Endodermal cell (in vitro differentiated cells): Measurements from ENCODE around the gene IFT74. TPM values are rescaled to one million over a fixed set of nuclear protein-coding genes. Genes with fewer than 3 reads are reported as not detected.

ENCODE experiments used
- DNase-seq: peaks from one replicate; pipeline ENCODE4 v3.0.0-alpha.2; 2017
- H3K27ac ChIP-seq: 2 replicates; pipeline ENCODE4 v1.5.1; 2013; ENCODE audit warnings: mild to moderate bottlenecking, low read depth, low read length, moderate library complexity
- H3K27me3 ChIP-seq: 2 replicates; pipeline ENCODE4 v1.6.1; 2013; ENCODE audit warnings: mild to moderate bottlenecking, low read length, moderate library complexity; ENCODE audit not compliant: insufficient read depth, control insufficient read depth, poor library complexity, severe bottlenecking
- H3K36me3 ChIP-seq: 2 replicates; pipeline ENCODE4 v1.7.0; 2013; ENCODE audit warnings: mild to moderate bottlenecking, low read length, moderate library complexity; ENCODE audit not compliant: control insufficient read depth, insufficient read depth
- H3K4me1 ChIP-seq: one replicate; pipeline ENCODE4 v1.7.0; 2013; ENCODE audit warnings: low read length; ENCODE audit not compliant: control insufficient read depth, insufficient read depth
- H3K4me3 ChIP-seq: 2 replicates; pipeline ENCODE4 v1.5.1; 2013; ENCODE audit warnings: mild to moderate bottlenecking, low read length, moderate library complexity
- H3K9ac ChIP-seq: 2 replicates; pipeline ENCODE4 v1.6.1; 2013; ENCODE audit warnings: mild to moderate bottlenecking, low read length, moderate library complexity; ENCODE audit not compliant: poor library complexity, severe bottlenecking; ENCODE audit errors: extremely low read depth
- H3K9me3 ChIP-seq: 2 replicates; pipeline ENCODE4 v1.6.1; 2013; ENCODE audit warnings: mild to moderate bottlenecking, low read length, moderate library complexity; ENCODE audit not compliant: control insufficient read depth
- H3K27ac Mint-ChIP-seq: 2 replicates; pipeline ENCODE4 v1.8.0; 2020; ENCODE audit warnings: mixed read lengths
- H3K27me3 Mint-ChIP-seq: 2 replicates; pipeline ENCODE4 v1.8.0; 2021; ENCODE audit warnings: mild to moderate bottlenecking, mixed read lengths; ENCODE audit not compliant: insufficient read depth
- H3K36me3 Mint-ChIP-seq: 2 replicates; pipeline ENCODE4 v1.8.0; 2020; ENCODE audit warnings: low read depth, mixed read lengths
- H3K4me1 Mint-ChIP-seq: 2 replicates; pipeline ENCODE4 v1.8.0; 2020; ENCODE audit warnings: mixed read lengths
- H3K4me3 Mint-ChIP-seq: 2 replicates; pipeline ENCODE4 v1.8.0; 2020; ENCODE audit warnings: mild to moderate bottlenecking, moderate library complexity, mixed read lengths
- H3K9me3 Mint-ChIP-seq: 2 replicates; pipeline ENCODE4 v1.8.0; 2020; ENCODE audit warnings: mild to moderate bottlenecking, mixed read lengths
- CTCF ChIP-seq: fragments of 200-600 bp; sonication (generic); conservative IDR thresholded peaks from 2 replicates; pipeline ENCODE4 v1.5.0; 2021; ENCODE audit warnings: antibody characterized with exemption, mild to moderate bottlenecking
- WGBS, 2 experiments: methylation state at CpG; one replicate each; pipeline versions ENCODE4 v1.1.5 to v1.1.7; 2013; ENCODE audit warnings: missing lambda C conversion rate in 2 of 2, mixed read lengths in 1 of 2; ENCODE audit not compliant: insufficient coverage in 1 of 2, insufficient read length in 1 of 2; 5-methylcytosine and 5-hydroxymethylcytosine counted together
- total RNA-seq, 2 donors: library from RNA; stranded (reverse); fragmentation: NEBNext Ultra II Directional in 1 of 2; extraction: Animal tissue kit (Norgen Biotek cat#: 25700) in 1 of 2; gene quantifications; 2 replicates in 1 of 2; 3 replicates in 1 of 2; pipeline ENCODE4 v1.2.1, GENCODE V29; 2021

The IFT74 gene
- total RNA-seq, 2 donors from 2014 or later, result 17.6 to 28.5 TPM

- H3K4me1 Mint-ChIP-seq, result no peaks in the 10 kb centered on the region
- no peak for DNase-seq
- no peaks in the 10 kb centered on the region for H3K9me3 Mint-ChIP-seq
- no peak overlapping the region for H3K9ac ChIP-seq
- H3K27ac Mint-ChIP-seq, result no peak overlapping the region
- 95 to 100% methylated on average over 1 of the region's 1 CpG for WGBS, 2 experiments
- no peaks in the 10 kb centered on the region for H3K27me3 Mint-ChIP-seq
- H3K9me3 ChIP-seq, result no peaks in the 10 kb centered on the region
- peaks cover 11% of the 10 kb centered on the region for H3K36me3 Mint-ChIP-seq
- no peak for TF ChIP-seq CTCF
- H3K27me3 ChIP-seq, result no peaks in the 10 kb centered on the region
- no peak overlapping the region for H3K4me3 Mint-ChIP-seq
- no peak overlapping the region for H3K27ac ChIP-seq
- H3K36me3 ChIP-seq, result no peaks in the 10 kb centered on the region
- no peak overlapping the region for H3K4me3 ChIP-seq
- H3K4me1 ChIP-seq, result no peaks in the 10 kb centered on the region
Observed at GRCh38 chr9:27054125-27054524, 97.9 kb downstream of the IFT74 start.

- Histone ChIP-seq H3K36me3 (no peaks in the 10 kb centered on the region), H3K4me3 (no peak overlapping the region), H3K4me1 (no peaks in the 10 kb centered on the region), H3K27me3 (no peaks in the 10 kb centered on the region), H3K9ac (no peak overlapping the region), H3K27ac (no peak overlapping the region), H3K9me3 (no peaks in the 10 kb centered on the region)
- H3K27me3 Mint-ChIP-seq, result no peaks in the 10 kb centered on the region
- H3K4me1 Mint-ChIP-seq, result no peaks in the 10 kb centered on the region
- H3K27ac Mint-ChIP-seq, result no peak overlapping the region
- TF ChIP-seq CTCF, result no peak
- H3K36me3 Mint-ChIP-seq, result peaks cover 11% of the 10 kb centered on the region
- H3K9me3 Mint-ChIP-seq, result no peaks in the 10 kb centered on the region
- DNase-seq, result no peak
- no peak overlapping the region for H3K4me3 Mint-ChIP-seq
Observed at GRCh38 chr9:27054841-27055240, 98.6 kb downstream of the IFT74 start.

DNA sequence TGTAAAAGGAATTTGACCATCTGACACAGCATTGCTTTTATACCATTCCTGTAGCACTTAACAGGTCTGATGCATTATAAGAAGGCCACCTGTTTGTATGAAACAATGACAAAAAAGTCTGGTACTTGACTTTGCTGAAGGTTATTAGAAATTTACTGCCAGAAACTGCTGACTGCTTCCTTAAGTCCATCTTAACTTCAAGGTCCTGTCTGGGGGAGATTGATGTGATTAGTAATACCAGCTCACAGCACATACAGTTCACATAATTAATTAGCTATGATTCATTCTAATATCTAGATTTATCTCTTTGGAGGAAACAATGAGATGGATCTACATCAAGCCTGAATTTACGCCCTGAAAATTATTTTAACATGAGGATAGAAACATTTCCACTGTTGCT lies 103.2 kb downstream of the IFT74 start:
- DNase-seq, result no peak
- Histone ChIP-seq H3K27ac (no peak overlapping the region), H3K9me3 (no peaks in the 10 kb centered on the region), H3K9ac (no peak overlapping the region), H3K4me1 (no peaks in the 10 kb centered on the region), H3K36me3 (no peaks in the 10 kb centered on the region), H3K4me3 (no peak overlapping the region), H3K27me3 (no peaks in the 10 kb centered on the region)
- H3K27me3 Mint-ChIP-seq, result no peaks in the 10 kb centered on the region
- peaks cover 12% of the 10 kb centered on the region for H3K36me3 Mint-ChIP-seq
- 100% methylated on average over 1 of the region's 1 CpG; no CpG with 5 or more reads in 1 of the 2 experiments for WGBS, 2 experiments
- H3K9me3 Mint-ChIP-seq, result no peaks in the 10 kb centered on the region
- H3K4me3 Mint-ChIP-seq, result no peak overlapping the region
- TF ChIP-seq CTCF, result no peak
- no peak overlapping the region for H3K27ac Mint-ChIP-seq
- peaks cover 5% of the 10 kb centered on the region for H3K4me1 Mint-ChIP-seq
